ENCODE results near the gene SHANK1. TPM values are rescaled to one million over a fixed set of nuclear protein-coding genes. Genes with fewer than 3 reads are reported as not detected.

SHANK1 gene
- total RNA-seq, 3 donors from 2014 or later: 0.59 to 0.98 TPM; not detected in 1

DNA sequence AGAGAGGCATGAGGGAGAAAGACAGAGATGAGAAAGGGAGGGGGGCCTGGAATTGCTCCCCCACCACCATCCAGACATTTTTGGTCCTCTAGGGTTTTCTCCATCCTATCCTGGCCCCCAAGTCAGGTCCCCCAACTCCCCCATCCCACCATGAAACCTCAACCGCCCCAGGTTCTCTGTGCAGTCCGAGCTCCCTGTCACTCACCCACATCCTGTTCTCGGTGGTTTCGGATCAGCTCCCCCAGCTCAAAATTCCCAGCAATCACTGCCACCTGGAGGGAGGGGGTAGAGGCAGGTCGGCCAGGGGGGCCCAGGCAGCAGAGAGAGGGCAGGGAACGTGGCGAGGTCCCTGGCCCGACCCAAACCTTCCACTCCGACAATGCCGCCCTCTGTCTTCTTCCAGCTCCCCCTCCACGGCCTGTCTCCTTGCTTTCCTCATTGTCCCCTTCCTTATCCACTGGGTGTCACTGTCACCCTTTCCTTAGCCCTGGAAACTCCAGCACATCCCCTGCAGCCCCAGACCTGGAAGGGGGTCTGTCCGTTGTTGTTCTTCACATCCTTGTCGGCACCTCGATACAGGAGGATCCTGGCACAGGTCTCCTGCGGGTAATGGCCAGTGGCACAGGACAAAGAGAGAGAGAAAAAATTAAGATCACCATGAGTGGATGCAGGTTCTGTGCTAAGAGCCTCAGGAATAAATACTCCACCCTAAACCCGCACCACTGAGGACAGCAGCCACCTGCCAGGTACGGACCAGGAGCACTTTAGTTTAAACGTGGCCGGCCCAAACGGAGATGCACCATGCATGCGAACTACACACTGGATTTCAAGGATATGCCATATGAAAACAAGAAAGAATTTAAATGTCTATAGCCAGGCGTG is 15.4 kb downstream of the SHANK1 start:
- H3K36me3 ChIP-seq: no peaks in the 10 kb centered on the region
- no peak overlapping the region for H3K4me3 ChIP-seq
- intact Hi-C loops (cut with DNase I; ENCODE audit: low total_unique reads): no loop called here
- no peaks in the 10 kb centered on the region for H3K4me1 ChIP-seq
- TF ChIP-seq, protein P1, sequence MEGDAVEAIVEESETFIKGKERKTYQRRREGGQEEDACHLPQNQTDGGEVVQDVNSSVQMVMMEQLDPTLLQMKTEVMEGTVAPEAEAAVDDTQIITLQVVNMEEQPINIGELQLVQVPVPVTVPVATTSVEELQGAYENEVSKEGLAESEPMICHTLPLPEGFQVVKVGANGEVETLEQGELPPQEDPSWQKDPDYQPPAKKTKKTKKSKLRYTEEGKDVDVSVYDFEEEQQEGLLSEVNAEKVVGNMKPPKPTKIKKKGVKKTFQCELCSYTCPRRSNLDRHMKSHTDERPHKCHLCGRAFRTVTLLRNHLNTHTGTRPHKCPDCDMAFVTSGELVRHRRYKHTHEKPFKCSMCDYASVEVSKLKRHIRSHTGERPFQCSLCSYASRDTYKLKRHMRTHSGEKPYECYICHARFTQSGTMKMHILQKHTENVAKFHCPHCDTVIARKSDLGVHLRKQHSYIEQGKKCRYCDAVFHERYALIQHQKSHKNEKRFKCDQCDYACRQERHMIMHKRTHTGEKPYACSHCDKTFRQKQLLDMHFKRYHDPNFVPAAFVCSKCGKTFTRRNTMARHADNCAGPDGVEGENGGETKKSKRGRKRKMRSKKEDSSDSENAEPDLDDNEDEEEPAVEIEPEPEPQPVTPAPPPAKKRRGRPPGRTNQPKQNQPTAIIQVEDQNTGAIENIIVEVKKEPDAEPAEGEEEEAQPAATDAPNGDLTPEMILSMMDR (IDR thresholded peaks at IDR 0.05): peak in 1 of 3 donors; percentile 7
- no peak for TF ChIP-seq POLR2AphosphoS5 (IDR thresholded peaks at IDR 0.05)
- H3K27me3 ChIP-seq: peaks cover 2 to 27% of the 10 kb centered on the region in 2 donors
- no peak for DNase-seq (ENCODE audit: low spot score in 2 of 2)
- no peak overlapping the region for H3K27ac ChIP-seq
- no peaks in the 10 kb centered on the region for H3K9me3 ChIP-seq

DNA sequence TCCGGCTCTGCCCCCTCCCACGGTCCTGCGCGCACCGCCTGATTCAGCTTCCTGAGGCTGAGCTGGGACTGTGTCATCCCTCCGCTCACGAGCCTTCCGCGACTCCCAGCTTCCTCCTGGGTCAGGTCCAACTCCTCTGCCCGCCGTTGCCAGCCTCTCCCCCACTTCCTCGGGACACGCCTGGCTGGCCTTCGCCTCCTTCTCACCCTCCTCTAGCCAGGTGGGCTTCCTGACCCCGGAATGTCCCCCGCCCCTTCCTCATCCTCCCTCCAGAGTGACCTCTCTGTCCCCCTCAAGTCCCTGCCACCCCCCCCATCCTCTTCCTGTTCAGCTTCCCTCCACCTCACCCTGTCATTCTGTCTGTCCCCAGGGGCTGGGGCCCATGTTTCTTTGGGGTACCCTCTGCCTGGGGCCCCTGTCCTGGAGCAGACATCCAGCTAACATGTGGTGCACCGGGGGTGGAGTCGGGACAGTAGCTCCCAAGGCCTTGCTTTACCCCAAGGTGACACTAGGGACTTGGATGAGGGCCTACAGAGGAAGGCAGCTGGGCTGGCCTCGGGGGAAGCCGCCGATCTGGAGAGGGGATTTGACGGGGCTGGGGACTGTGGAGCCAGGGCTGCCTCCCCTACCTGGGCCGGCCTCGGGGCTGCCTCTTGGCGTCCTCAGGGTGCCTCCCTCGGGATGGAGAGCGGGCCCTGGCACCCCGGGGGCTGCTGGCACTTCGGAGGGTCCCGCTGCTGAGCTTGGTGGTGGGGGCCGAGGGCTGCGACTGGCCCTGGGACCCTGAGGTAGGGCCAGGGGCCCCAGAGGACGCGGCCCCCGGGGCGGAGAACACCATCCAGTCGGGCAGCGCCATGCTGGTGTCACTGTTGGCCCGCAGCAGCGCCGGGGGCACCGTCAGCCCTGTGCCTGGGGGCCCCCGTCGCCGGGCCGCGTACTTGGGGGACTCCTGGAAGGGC is 16.5 kb downstream of the SHANK1 start:
- H3K9me3 ChIP-seq: no peaks in the 10 kb centered on the region
- H3K4me3 ChIP-seq: no peak overlapping the region
- intact Hi-C loops (cut with DNase I; ENCODE audit: low total_unique reads): no loop called here
- no peak overlapping the region for H3K27ac ChIP-seq
- no peak for DNase-seq (ENCODE audit: low spot score in 2 of 2)
- H3K27me3 ChIP-seq: peaks cover 2 to 33% of the 10 kb centered on the region in 2 donors
- TF ChIP-seq, protein P1 (IDR thresholded peaks at IDR 0.05): no peak
- TF ChIP-seq POLR2A (IDR thresholded peaks at IDR 0.05): no peak
- TF ChIP-seq POLR2AphosphoS5 (IDR thresholded peaks at IDR 0.05): no peak
- no peaks in the 10 kb centered on the region for H3K4me1 ChIP-seq
- H3K36me3 ChIP-seq: no peaks in the 10 kb centered on the region

DNA sequence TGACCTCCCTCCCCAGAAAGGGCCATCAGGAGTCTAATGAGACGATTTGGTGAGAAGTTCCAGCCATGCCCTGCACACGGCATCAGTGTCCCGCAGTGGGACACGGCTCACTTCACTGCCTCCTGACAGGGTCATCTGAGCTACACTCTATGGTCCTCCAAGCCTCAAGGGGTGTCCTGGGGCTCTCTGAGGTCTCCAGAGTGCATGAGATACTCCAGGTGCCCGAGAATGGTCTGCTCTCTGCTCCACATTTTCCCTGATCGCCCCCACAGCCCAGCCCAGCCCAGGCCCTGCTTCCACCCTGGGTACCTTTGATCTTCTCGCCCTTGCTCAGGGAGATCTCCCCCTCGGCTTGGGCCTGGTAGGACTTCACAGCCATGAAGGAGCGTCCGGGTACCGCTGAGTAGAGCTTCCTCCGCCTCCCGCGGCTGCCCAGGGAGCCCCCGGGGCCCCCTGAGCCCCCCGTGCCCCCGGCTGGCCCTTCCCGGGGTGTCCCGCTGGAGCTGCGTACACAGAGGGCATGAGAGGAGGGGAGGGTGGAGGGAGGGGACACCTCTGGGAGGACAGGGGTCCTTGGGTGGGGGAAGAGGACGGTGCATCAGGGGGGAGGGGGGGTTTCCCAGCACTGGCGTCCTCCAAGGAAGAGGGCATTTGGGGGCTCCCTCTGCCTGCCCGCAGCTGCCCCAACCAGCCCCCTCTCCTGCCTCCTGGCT is 17.3 kb downstream of the SHANK1 start:
- no peak for TF ChIP-seq POLR2AphosphoS5 (IDR thresholded peaks at IDR 0.05)
- TF ChIP-seq, protein P1 (IDR thresholded peaks at IDR 0.05): no peak
- no peak for TF ChIP-seq POLR2A (IDR thresholded peaks at IDR 0.05)
- H3K4me1 ChIP-seq: no peaks in the 10 kb centered on the region
- H3K27me3 ChIP-seq: peaks cover 2 to 35% of the 10 kb centered on the region in 2 donors
- H3K4me3 ChIP-seq: no peak overlapping the region
- intact Hi-C loops (cut with DNase I; ENCODE audit: low total_unique reads): no loop called here
- no peaks in the 10 kb centered on the region for H3K9me3 ChIP-seq
- H3K36me3 ChIP-seq: no peaks in the 10 kb centered on the region
- no peak overlapping the region for H3K27ac ChIP-seq
- DNase-seq (ENCODE audit: low spot score in 2 of 2): no peak

DNA sequence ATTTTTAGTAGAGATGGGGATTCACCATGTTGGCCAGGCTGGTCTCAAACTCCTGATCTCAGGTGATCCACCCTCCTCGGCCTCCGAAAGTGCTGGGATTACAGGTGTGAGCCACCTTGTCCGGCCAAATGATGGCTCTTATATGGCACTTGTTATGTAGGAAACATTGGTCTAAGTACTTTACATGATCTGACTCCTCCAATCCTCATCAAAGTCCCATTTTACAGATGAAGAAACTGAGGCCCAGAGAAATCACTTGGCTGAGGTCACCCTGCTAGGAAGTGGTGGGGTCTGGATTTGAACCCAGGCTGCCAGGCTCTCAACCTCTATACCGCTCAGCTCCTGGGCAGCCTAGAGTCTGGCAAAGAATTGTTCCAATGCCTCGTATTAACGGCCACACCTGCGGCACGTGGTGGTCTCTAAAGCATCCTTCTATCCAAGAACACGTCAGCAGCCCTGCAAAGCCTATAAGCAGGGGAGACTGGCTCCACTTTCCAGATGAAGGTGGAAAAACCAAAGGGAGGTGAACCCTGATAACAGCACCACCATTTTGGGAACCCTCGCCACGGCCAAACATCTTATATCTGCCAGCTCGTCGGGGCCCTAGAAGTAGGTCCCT is 18.1 kb downstream of the SHANK1 start:
- H3K4me1 ChIP-seq: no peaks in the 10 kb centered on the region
- H3K27me3 ChIP-seq: peaks cover 2 to 43% of the 10 kb centered on the region in 2 donors
- TF ChIP-seq, protein P1 (IDR thresholded peaks at IDR 0.05): no peak
- TF ChIP-seq POLR2AphosphoS5 (IDR thresholded peaks at IDR 0.05) (no peak), POLR2A (IDR thresholded peaks at IDR 0.05) (no peak)
- no peak for DNase-seq (ENCODE audit: low spot score in 2 of 2)
- H3K9me3 ChIP-seq: no peaks in the 10 kb centered on the region
- intact Hi-C loops (cut with DNase I; ENCODE audit: low total_unique reads): no loop called here
- H3K36me3 ChIP-seq: no peaks in the 10 kb centered on the region
- no peak overlapping the region for H3K27ac ChIP-seq
- no peak overlapping the region for H3K4me3 ChIP-seq
